ENCODE results near the gene TMEM47.

Gene TMEM47

DNA sequence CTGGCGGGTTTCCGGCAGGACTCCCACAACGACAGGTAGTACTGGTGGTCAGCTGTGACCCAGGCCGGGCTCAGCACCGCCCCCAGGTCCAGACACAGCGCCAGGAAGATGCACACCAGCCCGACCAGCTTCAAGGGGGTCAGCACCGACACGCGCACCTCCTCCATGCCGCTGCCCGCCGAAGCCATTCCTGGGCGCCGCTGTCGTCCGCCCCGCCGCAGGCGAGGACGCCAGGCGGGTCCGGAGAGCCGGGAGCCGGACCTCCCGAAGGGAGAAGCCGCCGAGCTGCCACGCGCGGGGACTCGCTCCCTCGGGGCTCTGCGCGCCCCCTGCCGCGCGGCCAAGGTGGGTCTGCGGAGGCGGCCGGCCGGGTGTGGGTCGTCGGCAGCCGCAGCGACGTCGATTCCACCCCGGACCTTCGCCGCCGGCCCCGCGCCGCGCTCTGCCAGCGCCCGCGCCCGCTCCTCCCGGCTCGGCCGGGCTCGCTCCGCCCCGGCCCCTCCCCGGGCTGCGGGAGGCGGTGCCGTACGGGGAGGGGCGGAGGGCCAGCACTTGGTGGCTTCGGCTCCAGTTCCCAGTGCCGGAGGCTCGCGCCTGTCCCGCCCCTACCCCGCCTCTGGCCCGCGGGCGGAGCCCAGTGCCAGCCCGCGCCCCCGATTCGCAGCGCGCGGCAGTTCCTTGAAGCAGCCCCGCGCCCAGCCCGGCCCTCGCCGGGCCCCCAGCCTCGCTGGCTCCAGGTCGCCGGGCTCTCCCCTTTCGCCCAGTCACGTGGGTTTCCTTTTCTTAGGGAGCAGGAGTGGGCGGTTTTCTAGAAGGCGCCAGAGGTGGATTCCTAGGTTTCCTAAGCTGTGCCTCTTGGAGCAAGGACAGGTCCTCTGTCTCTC is at the start of gene TMEM47:
Gene TMEM47, minus strand, starts transcription at position 444 of the 884 bp plus-strand sequence. Its CDS starts 256 bp downstream, at position 188.
- Histone ChIP-seq H3K27me3 (peaks cover 71 to 95% (median 87%) of the 10 kb centered on the region in 11 experiments), H3K27ac (no peak within 1 kb of the TSS), H4K20me1 (no peaks in the 10 kb centered on the region; a peak in 1 of 22 replicates), H3K4me2 (no peak within 1 kb of the TSS), H3K36me3 (no peaks in the 10 kb centered on the region), H3K4me3 (no peak within 1 kb of the TSS), H3K4me1 (no peaks in the 10 kb centered on the region), H3K9me3 (replicated peaks in 1 of 11) (peaks cover 12 to 26% (median 22%) of the 10 kb centered on the region in 11 experiments; a peak in 19 of 22 replicates), H3K9ac (no peak within 1 kb of the TSS)
- no peak for TF ChIP-seq Cebpa-rat (IDR thresholded peaks at IDR 0.05)

DNA sequence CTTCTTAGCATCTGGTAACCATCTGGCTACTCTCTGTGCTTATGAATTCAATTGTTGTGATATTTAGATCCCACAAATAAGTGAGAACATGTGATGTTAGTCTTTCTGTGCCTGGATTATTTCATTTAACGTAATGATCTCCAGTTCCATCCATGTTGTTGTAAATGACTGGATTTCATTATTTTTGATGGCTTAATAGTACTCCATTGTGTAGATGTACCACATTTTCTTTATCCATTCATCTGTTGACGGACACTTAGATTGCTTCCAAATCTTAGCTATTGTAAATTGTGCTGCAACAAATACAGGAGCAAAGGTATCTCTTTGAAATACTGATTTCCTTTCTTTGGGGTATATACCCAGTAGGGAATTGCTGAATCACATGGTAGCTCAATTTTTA is 30.0 kb upstream of the TMEM47 start:
- no peak for TF ChIP-seq Cebpa-rat (IDR thresholded peaks at IDR 0.05)
- peaks cover 62 to 100% (median 98%) of the 10 kb centered on the region in 11 experiments for H3K27me3 ChIP-seq
- H4K20me1 ChIP-seq = no peaks in the 10 kb centered on the region; a peak in 1 of 22 replicates
- no peak overlapping the region for H3K4me3 ChIP-seq
- no peak overlapping the region for H3K4me2 ChIP-seq
- no peaks in the 10 kb centered on the region for H3K36me3 ChIP-seq
- no peak overlapping the region for H3K27ac ChIP-seq
- H3K4me1 ChIP-seq = no peaks in the 10 kb centered on the region
- peaks cover 7 to 23% (median 12%) of the 10 kb centered on the region in 11 experiments; a peak in 19 of 22 replicates for H3K9me3 ChIP-seq (replicated peaks in 1 of 11)
- H3K9ac ChIP-seq = no peak overlapping the region

- Histone ChIP-seq H3K9ac (no peak overlapping the region), H3K4me3 (no peak overlapping the region), H3K4me1 (no peaks in the 10 kb centered on the region), H3K36me3 (no peaks in the 10 kb centered on the region), H3K4me2 (no peak overlapping the region), H3K27ac (no peak overlapping the region), H4K20me1 (no peaks in the 10 kb centered on the region; a peak in 1 of 22 replicates), H3K9me3 (replicated peaks in 1 of 11) (peaks cover 12 to 26% (median 22%) of the 10 kb centered on the region in 11 experiments; a peak in 19 of 22 replicates), H3K27me3 (peaks cover 64 to 90% (median 81%) of the 10 kb centered on the region in 11 experiments)
- no peak for TF ChIP-seq Cebpa-rat (IDR thresholded peaks at IDR 0.05)
Observed at GRCh38 chrX:34659575-34659974, 2.5 kb upstream of the TMEM47 start.

DNA sequence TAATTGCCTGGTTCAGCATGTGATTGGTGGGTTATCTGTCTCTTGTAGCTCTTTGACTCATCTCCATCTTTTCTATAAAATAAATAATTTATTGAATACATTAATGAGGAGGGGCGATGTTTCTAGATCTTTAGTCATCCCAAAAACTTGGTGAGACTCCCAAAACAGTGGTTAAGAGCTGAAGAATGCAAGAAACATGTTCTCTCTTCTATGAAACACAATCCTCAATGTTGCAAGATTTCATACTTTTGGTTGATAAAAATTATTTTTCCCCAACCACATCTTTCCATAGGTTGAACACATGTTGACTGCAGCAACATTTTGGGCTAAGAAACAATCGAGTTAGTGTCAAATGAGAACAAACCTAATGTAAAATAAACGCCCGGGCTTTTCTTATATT is 1.2 kb upstream of the TMEM47 start:
- Histone ChIP-seq H3K9me3 (replicated peaks in 1 of 11) (peaks cover 12 to 26% (median 22%) of the 10 kb centered on the region in 11 experiments; a peak in 19 of 22 replicates), H4K20me1 (no peaks in the 10 kb centered on the region; a peak in 1 of 22 replicates), H3K27me3 (peaks cover 64 to 90% (median 81%) of the 10 kb centered on the region in 11 experiments), H3K27ac (no peak overlapping the region), H3K36me3 (no peaks in the 10 kb centered on the region), H3K4me1 (no peaks in the 10 kb centered on the region), H3K4me3 (no peak overlapping the region), H3K9ac (no peak overlapping the region), H3K4me2 (no peak overlapping the region)
- no peak for TF ChIP-seq Cebpa-rat (IDR thresholded peaks at IDR 0.05)

DNA sequence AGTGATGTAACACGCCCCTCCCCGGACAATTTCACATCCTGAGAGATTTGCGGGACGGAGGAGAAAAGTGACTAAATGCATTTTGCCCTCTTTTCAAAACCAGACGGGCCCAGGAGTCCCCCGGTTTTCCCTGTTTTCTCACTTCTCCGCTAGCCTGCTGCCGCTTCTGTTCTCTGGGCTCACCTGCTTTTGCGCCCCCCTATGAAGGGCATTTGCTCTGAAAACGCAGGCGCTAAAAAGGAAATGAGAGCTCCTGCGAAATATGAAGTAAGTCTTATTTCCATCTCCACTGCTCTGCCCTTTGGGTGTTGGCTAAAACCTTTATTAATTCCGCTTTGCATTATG is 613 bp upstream of the TMEM47 start:
- Histone ChIP-seq H3K36me3 (no peaks in the 10 kb centered on the region), H3K27me3 (peaks cover 66 to 93% (median 86%) of the 10 kb centered on the region in 11 experiments), H3K27ac (no peak overlapping the region), H3K4me3 (no peak overlapping the region), H3K9me3 (replicated peaks in 1 of 11) (peaks cover 12 to 26% (median 22%) of the 10 kb centered on the region in 11 experiments; a peak in 19 of 22 replicates), H3K4me1 (no peaks in the 10 kb centered on the region), H3K4me2 (no peak overlapping the region), H3K9ac (no peak overlapping the region), H4K20me1 (no peaks in the 10 kb centered on the region; a peak in 1 of 22 replicates)
- TF ChIP-seq Cebpa-rat (IDR thresholded peaks at IDR 0.05) = no peak

- peaks cover 75 to 95% (median 87%) of the 10 kb centered on the region in 11 experiments for H3K27me3 ChIP-seq
- peaks cover 12 to 26% (median 22%) of the 10 kb centered on the region in 11 experiments; a peak in 19 of 22 replicates for H3K9me3 ChIP-seq (replicated peaks in 1 of 11)
- no peaks in the 10 kb centered on the region for H3K4me1 ChIP-seq
- no peak for TF ChIP-seq Cebpa-rat (IDR thresholded peaks at IDR 0.05)
- no peaks in the 10 kb centered on the region; a peak in 1 of 22 replicates for H4K20me1 ChIP-seq
- no peak overlapping the region for H3K4me3 ChIP-seq
- no peak overlapping the region for H3K4me2 ChIP-seq
- no peak overlapping the region for H3K27ac ChIP-seq
- H3K36me3 ChIP-seq = no peaks in the 10 kb centered on the region
- H3K9ac ChIP-seq = no peak overlapping the region
Observed at GRCh38 chrX:34656467-34656841, 631 bp downstream of the TMEM47 start.

- Histone ChIP-seq H3K9ac (no peak overlapping the region), H3K27me3 (peaks cover 77 to 97% (median 87%) of the 10 kb centered on the region in 11 experiments), H4K20me1 (no peaks in the 10 kb centered on the region; a peak in 1 of 22 replicates), H3K4me3 (no peak overlapping the region), H3K27ac (no peak overlapping the region), H3K4me1 (no peaks in the 10 kb centered on the region), H3K36me3 (no peaks in the 10 kb centered on the region), H3K9me3 (replicated peaks in 1 of 11) (peaks cover 12 to 26% (median 22%) of the 10 kb centered on the region in 11 experiments; a peak in 19 of 22 replicates), H3K4me2 (no peak overlapping the region)
- no peak for TF ChIP-seq Cebpa-rat (IDR thresholded peaks at IDR 0.05)
Observed at GRCh38 chrX:34655501-34656455, 1.3 kb downstream of the TMEM47 start.

GRCh38 chrX:34654696-34655490 is 2.2 kb downstream of the TMEM47 start:
- H3K4me2 ChIP-seq = no peak overlapping the region

More at GRCh38 chrX:34654696-34655490, 2.2 kb downstream of the TMEM47 start:
- Histone ChIP-seq H3K27me3 (peaks cover 76 to 97% (median 87%) of the 10 kb centered on the region in 11 experiments), H3K4me1 (no peaks in the 10 kb centered on the region), H3K9ac (no peak overlapping the region), H3K36me3 (no peaks in the 10 kb centered on the region), H3K4me3 (no peak overlapping the region), H3K9me3 (replicated peaks in 1 of 11) (peaks cover 12 to 26% (median 22%) of the 10 kb centered on the region in 11 experiments; a peak in 19 of 22 replicates), H4K20me1 (no peaks in the 10 kb centered on the region; a peak in 1 of 22 replicates), H3K27ac (no peak overlapping the region)
- TF ChIP-seq Cebpa-rat (IDR thresholded peaks at IDR 0.05) = no peak

Measured in BLaER1 treated with 17β-estradiol and CSF1 and Interleukin-3, amounts not matched to agents 10 nM and 100 nM (cell line).